ENCODE results near the gene MAN1B1.

Gene MAN1B1

DNA sequence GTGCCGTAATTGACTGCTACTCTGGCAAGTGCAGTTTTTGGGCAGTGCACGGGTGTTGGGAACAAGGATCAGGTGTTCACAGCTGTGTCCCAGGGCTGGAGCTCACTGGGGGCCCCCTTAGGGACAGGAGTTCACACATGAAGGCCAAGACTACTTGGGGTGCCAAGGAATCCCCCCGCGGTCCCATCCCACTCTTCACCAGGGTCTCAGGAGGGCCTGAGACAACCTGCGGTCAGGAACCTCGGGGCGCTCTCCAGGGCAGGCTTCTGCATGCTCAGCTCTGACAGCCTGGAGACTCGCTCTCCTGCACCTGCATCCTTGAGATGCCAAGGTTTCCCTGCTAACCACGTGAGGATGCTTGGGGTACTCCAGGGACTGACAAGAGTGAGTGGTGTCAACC lies 2.3 kb upstream of the MAN1B1 start:
- no peak for DNase-seq (ENCODE audit: low read depth)

DNA sequence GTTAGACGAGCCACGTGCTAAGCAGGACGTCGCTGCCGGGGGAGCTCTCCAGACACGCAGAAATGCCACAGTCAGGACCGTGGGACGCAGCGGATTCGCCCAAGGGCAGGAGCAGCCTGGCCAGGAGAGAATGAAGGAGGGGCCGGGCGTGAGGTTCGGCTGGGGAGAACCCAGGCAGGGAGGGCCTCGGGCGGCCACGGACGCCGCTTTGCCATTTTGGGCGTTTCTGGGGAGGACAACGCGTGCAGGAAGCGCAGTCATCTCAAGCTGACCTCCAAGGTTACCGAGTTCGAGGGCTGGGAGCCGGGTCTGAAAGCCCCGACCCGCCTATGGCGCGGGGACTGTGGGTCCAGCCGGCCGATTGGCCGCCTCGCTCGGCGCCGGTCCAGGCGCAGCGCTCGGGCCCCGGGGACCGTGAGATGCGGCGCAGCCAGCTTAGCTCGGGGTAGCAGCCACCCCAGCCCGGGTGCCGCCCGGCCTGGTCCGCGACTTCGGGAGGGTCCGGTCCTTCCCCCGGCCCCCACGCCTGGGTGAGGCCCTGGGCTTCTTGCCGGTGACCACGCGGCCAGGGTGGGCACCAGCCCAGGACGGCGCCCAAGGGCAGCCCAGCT lies 760 bp upstream of the MAN1B1 start:
- DNase-seq (ENCODE audit: low read depth) = peak; percentile 15

DNA sequence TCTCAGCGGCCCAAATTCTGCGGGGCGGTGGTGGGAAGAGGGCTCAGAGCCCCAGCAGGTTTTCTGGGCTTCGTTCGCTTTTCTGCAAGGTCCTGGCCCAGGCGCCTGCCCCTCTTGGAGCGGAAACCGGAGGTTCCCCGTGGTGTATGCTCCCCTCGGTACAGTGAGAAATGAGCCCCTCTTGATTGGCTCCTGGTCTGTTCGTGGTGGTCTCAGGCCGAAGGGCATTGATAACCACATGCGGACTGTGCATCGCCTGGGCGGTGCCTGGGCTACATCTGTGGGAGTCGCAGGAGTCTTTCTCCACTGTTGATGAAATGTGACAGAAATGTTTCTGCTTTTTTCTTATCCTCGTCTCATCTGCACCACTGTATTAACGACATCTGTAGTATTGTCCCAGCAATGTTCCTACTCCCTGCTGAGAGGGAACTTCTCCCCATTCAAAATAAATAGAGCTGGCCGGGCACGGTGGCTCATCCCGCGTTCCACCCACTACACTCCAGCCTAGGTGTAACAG lies 682 bp downstream of the MAN1B1 start:
- no peak for DNase-seq (ENCODE audit: low read depth)

DNA sequence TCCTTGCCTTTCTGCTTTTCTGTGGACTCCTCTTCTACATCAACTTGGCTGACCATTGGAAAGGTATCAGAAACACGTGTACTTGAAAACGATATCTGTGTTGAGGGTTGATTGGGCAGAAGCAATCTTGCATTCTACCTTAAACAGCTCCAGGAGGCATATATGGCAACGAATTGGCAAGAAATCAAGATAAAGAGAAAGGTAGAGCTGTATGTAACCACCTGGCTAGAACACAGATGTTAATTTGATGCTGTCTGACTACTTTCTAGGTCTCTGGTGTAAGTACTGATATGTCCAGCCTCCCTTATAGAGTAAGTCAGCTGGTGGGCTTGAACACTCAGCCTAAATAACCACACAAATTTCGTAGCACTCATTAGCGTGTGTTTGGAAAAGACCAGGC lies 1.3 kb downstream of the MAN1B1 start:
- no peak for DNase-seq (ENCODE audit: low read depth)

DNA sequence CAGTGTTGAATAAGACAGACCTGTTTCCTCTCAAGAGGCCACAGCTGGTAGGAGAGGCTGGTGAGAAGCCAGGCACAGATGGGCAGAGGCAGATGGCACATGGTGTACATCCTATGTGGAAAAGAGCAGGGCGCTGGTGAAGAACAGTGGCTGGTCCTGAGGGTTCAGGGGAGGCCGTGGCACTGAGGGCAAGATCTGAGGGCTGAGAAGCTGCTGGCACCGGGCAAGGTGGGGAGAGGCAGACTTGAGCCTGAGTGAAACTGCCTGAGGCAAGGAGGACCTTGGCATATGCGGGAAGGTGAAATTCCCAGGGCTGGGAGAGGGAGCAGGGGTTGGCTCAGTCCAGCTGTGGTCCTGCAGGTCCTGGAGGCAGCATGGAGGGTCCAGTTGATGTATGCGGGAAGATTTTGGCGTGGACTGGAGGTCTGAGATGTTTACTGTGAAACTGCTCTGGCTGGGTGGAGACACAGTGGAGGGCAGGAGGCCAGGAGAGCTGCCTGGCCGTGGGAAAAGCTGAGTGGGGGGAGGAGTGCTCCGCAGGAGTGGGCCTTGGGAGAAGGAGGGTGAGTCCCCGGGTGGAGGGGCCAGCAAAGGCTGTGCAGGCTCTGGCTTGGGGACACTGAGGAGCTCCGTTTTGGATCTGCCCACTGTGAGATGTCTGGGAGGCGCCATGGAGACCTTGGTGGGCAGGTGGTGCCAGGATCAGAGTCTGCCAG lies 2.6 kb downstream of the MAN1B1 start:
- DNase-seq (ENCODE audit: low read depth) = no peak

DNA sequence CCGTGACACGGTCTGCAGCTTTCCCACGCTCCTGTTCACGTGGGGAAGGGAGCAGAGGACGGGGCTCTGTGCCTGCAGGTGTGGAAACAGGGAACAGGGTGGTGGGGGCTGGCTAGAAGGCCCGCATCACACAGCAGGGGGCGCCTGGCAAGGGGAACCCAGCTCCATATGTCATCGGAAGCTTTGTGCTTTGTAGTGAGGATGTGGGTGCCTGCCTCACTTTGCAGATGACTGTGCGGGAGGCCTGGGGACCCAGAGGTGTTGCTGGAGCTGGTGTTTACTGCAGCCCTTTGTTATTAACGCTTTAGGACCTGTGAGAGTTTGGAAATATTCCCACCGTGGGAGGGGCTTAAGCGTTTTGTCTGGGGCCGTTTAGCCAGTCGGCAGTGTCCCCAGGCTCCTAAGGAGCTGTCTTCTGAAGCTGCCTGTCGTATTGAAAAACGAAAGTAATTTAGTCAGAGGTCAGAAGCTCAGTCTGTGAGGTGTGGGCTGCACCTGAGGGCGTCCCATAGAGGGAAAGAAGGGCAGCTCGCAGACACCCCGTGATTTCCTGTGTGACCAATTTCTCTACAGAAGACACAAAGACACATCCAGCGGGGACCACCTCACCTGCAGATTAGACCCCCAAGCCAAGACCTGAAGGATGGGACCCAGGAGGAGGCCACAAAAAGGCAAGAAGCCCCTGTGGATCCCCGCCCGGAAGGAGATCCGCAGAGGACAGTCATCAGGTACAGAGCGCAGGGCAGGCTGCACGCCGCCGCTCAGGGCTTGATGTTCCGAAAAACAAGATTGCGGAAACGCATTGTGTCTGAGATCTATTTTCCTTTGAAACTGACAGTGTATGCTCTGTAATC lies 9.1 kb downstream of the MAN1B1 start:
- DNase-seq (ENCODE audit: low read depth) = peak; percentile 78

DNA sequence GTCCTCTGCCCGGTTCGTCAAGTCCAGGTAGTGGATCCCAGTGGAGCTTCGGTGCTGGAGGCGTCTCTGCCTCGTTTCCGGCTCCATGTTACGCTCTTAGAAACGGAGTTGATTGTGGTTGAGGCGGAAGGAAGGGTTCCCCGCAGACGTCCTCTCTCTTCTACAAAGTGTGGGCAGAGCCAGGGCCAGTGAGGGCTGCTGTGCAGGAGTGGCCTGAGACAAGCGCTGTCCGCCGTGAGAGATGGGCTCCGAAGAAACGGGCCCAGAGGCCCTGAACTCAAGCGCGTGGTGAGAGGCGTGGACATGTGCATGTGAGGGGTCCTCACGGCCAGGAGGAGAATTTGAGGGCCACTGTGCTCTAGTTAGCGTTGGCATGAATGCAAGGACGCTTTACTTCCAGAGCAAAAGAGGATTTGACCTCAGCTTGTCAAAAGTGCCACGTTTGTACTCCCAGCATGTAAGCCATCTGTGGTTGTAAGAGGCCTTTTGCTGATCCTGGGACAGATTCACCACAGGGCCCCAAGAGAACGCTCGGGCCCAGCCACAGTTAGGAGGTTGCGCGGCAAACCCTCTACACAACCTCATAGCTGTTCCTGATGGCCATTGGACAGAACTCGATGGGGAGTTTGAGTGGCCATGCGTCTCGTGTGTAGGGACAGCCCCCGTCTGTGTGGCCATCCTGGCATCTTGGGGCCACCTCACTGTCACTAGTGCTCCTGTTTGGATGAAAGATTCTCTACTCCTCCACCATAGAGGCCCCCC lies 10.2 kb downstream of the MAN1B1 start:
- DNase-seq (ENCODE audit: low read depth) = no peak

DNA sequence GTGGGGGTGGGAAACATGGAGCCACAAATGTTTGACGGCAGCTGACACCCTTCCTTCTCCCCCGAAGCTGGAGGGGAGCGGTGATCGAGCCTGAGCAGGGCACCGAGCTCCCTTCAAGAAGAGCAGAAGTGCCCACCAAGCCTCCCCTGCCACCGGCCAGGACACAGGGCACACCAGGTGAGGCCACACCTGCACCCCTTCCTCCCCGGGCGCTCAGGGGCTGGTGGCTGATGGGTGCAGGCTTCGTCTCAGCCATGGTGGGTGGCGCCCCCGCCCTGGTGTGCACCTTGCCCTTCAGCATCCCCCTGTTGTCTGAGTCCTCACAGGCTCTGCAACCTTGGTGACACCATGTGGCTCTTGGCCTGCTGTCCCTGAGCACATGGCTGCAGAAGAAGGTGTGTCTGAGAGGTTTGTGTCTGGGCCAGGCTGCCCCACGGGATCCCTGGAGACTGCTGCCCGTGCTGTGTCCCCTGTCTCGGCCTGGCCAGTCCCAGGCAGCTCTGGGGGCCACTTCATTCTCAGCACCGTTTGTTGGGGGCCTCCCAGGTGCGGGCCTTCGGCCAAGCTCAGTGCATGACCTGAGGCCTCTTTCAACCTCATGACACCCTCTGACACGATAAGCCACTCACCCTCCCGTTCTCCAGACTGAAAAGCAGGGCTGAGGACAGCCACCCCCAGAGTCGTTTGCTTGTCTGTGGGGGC lies 11.1 kb downstream of the MAN1B1 start:
- DNase-seq (ENCODE audit: low read depth) = no peak

DNA sequence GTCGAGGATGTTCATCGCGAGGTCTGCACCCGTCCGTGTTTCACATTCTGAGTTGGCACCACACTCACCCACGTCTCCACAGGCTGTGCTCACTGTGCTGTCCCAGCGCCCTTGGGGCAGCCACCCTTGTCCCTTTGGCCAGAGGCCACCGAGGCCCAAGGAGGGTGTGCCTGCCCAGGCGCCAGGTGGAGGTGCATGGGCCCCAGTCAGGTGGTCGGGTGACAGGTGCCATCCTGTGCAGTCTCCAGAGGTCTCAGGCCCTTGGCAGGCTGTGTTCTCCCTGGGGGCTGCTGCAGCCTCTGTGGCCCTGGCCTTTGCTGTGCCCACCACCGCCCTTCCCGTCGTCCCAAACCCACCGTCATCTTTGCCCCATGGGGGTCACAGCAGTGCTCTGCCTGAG lies 12.4 kb downstream of the MAN1B1 start:
- DNase-seq (ENCODE audit: low read depth) = no peak

DNA sequence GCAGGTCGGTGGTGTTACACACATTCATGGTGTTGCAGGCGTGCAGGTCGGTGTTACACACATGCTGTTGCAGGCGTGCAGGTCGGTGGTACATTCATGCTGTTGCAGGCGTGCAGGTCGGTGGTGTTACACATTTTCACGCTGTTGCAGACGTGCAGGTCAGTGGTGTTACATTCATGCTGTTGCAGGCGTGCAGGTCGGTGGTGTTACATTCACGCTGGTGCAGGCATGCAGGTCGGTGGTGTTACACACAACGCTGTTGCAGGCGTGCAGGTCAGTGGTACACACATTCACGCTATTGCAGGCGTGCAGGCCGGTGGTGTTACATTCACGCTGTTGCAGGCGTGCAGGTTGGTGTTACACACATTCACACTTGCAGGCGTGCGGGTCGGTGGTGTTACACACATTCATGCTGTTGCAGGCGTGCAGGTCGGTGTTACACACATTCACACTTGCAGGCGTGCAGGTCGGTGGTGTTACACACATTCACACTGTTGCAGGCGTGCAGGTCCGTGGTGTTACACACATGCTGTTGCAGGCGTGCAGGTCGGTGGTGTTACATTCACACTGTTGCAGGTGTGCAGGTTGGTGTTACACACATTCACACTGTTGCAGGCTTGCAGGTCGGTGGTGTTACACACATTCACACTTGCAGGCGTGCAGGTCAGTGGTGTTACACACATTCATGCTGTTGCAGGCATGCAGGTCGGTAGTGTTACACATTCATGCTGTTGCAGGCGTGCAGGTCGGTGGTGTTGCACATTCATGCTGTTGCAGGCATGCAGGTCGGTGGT lies 16.6 kb downstream of the MAN1B1 start:
- no peak for DNase-seq (ENCODE audit: low read depth)

DNA sequence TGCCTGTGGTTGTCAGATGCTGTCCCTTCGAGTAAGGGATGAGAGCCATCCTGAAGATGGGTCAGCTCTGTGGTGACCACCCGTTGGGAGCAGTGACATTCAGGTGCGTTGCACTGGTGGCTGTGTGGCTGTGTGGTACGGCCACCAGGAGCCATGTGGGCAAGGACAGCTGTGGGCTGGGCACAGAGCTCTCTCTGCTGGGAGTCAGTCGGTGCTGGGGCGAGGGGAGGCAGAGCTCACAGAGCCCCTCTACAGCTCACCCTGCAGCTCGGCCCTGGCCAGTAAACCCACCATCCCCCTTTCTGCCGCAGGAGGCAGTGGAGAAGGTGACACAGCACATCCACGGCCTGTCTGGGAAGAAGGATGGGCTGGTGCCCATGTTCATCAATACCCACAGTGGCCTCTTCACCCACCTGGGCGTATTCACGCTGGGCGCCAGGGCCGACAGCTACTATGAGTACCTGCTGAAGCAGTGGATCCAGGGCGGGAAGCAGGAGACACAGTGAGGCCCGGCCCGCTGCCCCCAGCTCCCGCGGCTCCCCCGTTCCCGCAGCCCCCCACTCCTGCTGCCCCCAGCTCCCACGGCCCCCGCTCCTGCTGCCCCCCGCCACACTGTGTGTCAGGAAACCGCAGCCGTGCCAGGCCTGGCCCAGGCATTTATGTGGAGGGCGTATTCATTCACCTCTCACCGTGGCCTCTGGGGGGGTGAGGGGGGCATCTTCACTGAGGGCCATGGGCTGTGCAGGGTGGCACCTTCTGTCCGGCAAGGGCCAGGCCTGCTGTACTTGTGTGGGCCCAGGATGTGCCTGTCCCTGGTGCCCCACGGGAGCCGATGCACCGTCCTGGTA lies 19.3 kb downstream of the MAN1B1 start:
- no peak for DNase-seq (ENCODE audit: low read depth)

DNA sequence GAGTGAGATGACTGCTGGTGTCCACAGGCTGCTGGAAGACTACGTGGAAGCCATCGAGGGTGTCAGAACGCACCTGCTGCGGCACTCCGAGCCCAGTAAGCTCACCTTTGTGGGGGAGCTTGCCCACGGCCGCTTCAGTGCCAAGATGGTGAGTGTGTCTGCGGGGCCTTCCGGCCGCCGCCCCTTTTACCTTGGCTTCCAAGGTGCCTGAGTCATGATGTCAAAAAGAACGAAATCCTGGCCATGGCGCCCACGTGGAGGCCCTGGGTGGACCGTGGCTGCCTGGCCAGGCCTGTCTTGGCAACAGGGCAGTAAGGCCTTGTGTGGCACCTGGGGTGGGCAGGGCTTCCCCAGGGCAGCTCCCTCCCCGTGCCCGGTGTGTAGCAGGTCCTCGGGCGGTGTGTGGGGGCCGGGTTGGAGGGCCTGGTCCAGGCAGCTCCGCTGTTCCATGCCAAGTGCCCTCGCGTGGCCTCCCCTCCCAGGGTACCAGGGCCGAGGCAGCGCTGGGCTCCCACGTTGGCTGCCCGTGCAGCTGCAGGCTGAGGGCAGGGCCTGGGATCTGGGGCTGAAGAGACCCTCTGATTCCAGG lies 20.0 kb downstream of the MAN1B1 start:
- DNase-seq (ENCODE audit: low read depth) = no peak

DNA sequence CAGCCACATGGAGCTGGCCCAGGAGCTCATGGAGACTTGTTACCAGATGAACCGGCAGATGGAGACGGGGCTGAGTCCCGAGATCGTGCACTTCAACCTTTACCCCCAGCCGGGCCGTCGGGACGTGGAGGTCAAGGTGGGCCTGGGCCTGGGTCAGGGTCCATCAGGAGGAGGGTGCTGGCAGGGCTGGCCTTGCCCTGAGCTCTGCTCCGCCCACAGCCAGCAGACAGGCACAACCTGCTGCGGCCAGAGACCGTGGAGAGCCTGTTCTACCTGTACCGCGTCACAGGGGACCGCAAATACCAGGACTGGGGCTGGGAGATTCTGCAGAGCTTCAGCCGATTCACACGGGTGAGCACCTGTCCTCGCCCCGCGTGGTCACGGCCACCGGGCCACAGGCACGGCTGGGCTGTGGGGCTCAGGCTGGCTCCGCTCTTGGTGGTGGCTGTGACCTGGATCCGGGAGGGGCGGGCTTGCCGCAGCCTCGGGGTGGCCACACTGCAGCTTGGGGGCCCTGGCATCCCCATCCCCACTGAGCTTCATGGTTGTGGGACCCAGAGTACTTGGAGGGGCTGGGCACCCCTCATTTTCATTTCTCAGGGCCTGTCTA lies 20.6 kb downstream of the MAN1B1 start:
- no peak for DNase-seq (ENCODE audit: low read depth)

DNA sequence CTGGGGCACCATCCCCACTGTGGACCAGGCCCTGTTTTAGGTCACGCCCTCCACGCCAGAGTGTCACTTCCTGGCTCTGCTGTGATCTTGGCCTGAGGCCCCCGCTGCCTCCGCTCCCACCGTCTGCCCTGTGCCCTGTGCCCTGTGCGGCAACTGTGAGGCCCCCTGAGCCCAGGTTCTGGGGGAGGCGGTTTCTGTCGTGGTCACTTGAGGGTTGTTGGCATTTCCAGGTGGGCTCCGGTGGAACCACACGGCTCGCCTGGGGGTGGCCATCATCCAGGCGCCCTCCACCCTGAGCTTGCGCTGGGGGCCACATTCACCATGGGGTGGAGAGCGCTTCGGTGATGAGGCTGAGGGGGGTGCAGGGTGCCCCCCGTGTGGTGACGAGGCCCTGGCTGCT lies 21.2 kb downstream of the MAN1B1 start:
- no peak for DNase-seq (ENCODE audit: low read depth)

DNA sequence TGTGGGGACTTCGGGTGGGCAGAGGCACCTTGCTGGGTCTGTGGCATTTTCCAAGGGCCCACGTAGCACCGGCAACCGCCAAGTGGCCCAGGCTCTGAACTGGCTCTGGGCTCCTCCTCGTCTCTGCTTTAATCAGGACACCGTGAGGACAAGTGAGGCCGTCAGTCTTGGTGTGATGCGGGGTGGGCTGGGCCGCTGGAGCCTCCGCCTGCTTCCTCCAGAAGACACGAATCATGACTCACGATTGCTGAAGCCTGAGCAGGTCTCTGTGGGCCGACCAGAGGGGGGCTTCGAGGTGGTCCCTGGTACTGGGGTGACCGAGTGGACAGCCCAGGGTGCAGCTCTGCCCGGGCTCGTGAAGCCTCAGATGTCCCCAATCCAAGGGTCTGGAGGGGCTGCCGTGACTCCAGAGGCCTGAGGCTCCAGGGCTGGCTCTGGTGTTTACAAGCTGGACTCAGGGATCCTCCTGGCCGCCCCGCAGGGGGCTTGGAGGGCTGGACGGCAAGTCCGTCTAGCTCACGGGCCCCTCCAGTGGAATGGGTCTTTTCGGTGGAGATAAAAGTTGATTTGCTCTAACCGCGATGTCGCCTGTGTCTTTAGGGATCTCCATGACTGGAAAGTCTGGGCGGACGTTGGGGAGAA lies 21.9 kb downstream of the MAN1B1 start:
- DNase-seq (ENCODE audit: low read depth) = no peak

DNA sequence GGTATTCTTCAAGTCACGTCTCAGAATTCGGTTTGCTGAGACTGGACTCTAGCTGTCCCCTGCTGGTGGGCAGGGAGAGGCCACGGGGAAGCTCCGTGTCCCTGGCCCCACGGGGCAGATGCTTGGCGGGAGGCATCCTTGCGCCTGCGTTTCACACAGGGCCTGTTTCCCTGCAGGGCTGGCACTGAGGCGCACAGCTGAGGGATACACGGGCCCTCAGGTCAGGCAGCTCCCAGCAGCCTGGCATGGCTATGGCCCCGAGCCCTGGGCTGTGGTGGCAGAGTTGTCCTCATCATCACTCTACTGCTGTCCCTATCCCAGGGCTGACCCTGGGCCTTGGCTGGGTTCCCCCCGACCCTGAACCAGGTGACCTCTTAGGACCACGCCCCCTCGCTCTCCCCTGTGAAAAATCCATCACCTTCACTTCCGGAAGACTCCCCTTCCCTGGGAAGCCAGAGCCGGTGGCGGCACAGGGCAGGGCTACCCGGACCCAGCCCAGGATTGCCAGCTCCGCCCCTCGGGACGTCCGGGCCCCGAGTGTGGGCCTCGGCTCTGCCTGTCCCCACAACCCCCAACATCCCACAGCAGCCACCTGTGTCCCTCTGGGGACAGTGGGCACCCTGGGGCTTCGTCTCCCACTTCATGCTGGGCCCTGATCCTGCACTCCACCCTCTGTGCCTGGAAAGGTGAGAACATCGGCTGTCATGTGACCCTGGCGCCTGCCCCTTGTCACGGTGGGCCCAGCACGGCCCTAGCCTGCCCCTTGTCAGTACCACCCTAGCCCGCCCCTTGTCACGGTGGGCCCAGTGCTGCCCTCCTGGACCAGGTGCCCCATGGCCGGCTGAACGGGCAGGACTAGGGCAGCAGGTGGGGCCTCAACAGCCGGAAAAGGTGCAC lies 22.7 kb downstream of the MAN1B1 start:
- no peak for DNase-seq (ENCODE audit: low read depth)

DNA sequence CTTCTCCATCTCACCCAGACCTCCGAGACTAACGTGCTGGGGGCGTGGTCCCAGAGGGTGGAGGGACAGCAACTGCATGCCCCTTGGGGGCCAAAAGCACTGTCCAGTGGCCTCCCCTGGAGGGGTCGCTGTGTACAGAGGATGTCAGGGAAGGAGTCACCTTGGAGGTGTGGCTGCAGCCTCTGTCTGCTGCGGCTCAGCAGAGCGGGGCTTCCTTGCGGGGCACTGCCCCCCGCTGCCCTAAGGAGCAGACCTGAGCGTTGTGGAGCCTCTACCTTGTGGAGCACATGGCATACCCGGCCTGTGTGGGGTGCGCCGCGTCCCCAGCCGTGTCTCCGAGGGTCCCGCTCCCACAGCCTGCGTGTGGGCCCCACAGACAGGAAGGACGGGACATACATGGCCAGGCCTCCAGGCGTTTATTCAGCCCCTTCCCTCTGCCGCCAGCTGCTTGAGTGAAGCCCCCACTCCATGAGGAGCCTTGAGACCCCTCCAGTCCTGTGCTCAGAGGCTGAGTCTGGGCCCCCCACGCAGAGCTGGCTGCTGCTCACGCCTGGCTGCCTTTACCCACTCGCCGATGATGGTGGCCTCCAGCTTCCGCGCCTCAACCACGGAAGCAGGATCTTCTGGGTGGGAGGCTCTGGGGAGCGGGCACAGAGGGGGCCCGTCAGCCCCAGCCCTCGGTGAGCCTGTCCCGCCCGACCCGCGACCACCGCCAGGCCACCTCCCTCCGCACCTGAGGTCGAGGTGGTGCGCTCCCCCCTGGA lies 23.5 kb downstream of the MAN1B1 start:
- no peak for DNase-seq (ENCODE audit: low read depth)

Data from activated T-helper 1 cell treated with Interleukin-2 at 50 U/mL for 16 hours (primary cell).